DND-41 (cell line): ENCODE data around the gene TMPRSS5.

Experiments
- CTCF ChIP-seq: IDR thresholded peaks from 2 replicates; pipeline ENCODE4 v1.5.1; 2012; ENCODE audit warnings: borderline replicate concordance, low read length, moderate library complexity, mild to moderate bottlenecking; ENCODE audit not compliant: poor library complexity, severe bottlenecking; ENCODE audit errors: extremely low read depth
- EZH2 ChIP-seq: IDR thresholded peaks from 3 replicates; pipeline ENCODE4 v1.6.1; 2012; ENCODE audit warnings: borderline replicate concordance, low read depth, mild to moderate bottlenecking, moderate library complexity, low read length, inconsistent platforms; ENCODE audit not compliant: severe bottlenecking

- TF ChIP-seq CTCF (no peak), EZH2 (no peak)
These were observed 41.0 kb downstream of the TMPRSS5 start for GRCh38 chr11:113664981-113665710.
